ENCODE measurements around the gene TSKU.

- TF ChIP-seq CTCF (IDR thresholded peaks at IDR 0.05) (no peak), EP300 (IDR thresholded peaks at IDR 0.05; ENCODE audit: low read depth) (no peak)
These were observed 18.1 kb upstream of the TSKU start for GRCh38 chr11:76764941-76765665.

Data from transverse colon (tissue), 3 donors.